OCI-LY7 (cell line): ENCODE data around the gene ZNF14.

ENCODE experiments used
- CTCF ChIP-seq: fragments of 200-600 bp; sonication (generic); conservative IDR thresholded peaks from 2 replicates; pipeline ENCODE4 v1.5.1; 2014; ENCODE audit warnings: mild to moderate bottlenecking, antibody characterized with exemption, low read length, moderate library complexity, mixed read lengths
- EZH2phosphoT487 ChIP-seq: fragments of 200-600 bp; sonication (generic); IDR thresholded peaks from 2 replicates; pipeline ENCODE4 v1.6.1; 2018; ENCODE audit warnings: low read depth, borderline replicate concordance, mild to moderate bottlenecking, mixed run types, antibody characterized with exemption, low read length, moderate library complexity, mixed read lengths

- peak; percentile 49 for TF ChIP-seq CTCF
- TF ChIP-seq EZH2phosphoT487 = no peak
Observed at GRCh38 chr19:19663256-19664120, 69.4 kb downstream of the ZNF14 start, which contains the start of gene ATP13A1.
